Activated naive CD4-positive, alpha-beta T cell treated with anti-CD3 and anti-CD28 coated beads for 36 hours (primary cell): ENCODE measurements around the gene PRICKLE4. TPM values are rescaled to one million over a fixed set of nuclear protein-coding genes. Genes with fewer than 3 reads are reported as not detected.
"Not testable (repeated sequence)": the region's sequence is repeated elsewhere in the genome, so short reads cannot be mapped to it uniquely, and the experiment has no call there.

ENCODE experiments used
- CTCF ChIA-PET: fragments of 350-600 bp; sonication (Branson Sonifier 250); formaldehyde crosslinking; loops from one replicate; lab custom pipeline; 2021; ENCODE audit warnings: antibody characterized with exemption; lab: Charles Lee
- DNase-seq: peaks from one replicate; pipeline ENCODE4 v3.0.0-alpha.2; 2020
- H3K27ac Mint-ChIP-seq: one replicate; pipeline ENCODE4 v1.8.0; 2021; ENCODE audit warnings: mild to moderate bottlenecking, mixed read lengths
- H3K27me3 Mint-ChIP-seq: one replicate; pipeline ENCODE4 v1.8.0; 2021; ENCODE audit warnings: low read depth, mixed read lengths
- H3K36me3 Mint-ChIP-seq: one replicate; pipeline ENCODE4 v1.8.0; 2021; ENCODE audit warnings: low read depth, mixed read lengths
- H3K4me1 Mint-ChIP-seq: one replicate; pipeline ENCODE4 v1.8.0; 2021; ENCODE audit warnings: low read depth, mixed read lengths
- H3K4me3 Mint-ChIP-seq: one replicate; pipeline ENCODE4 v1.8.0; 2021; ENCODE audit warnings: mild to moderate bottlenecking, moderate library complexity, mixed read lengths
- H3K9me3 Mint-ChIP-seq: one replicate; pipeline ENCODE4 v1.8.0; 2021; ENCODE audit warnings: mixed read lengths
- intact Hi-C: fragments of 100-400 bp; cut with micrococcal nuclease; formaldehyde crosslinking; loops from one replicate; pipeline ENCODE4 v1.15.1; 2023
- total RNA-seq, 2 experiments: library from RNA; stranded (reverse); gene quantifications; one replicate each; pipeline ENCODE4 v1.2.3, GENCODE V29; 2021

PRICKLE4 gene
- total RNA-seq, 2 experiments from 2014 or later: 0.52 TPM; not detected in 1

- Mint-ChIP-seq H3K36me3 (peaks cover 25% of the 10 kb centered on the region), H3K27ac (peak overlapping the region; percentile 50), H3K4me3 (no peak overlapping the region), H3K27me3 (no peaks in the 10 kb centered on the region), H3K9me3 (no peaks in the 10 kb centered on the region), H3K4me1 (peaks cover 24% of the 10 kb centered on the region)
- CTCF ChIA-PET: interaction anchor here (0.6 kb wide), 2 partner anchors 57 to 536 kb away, joined by 3 read pairs; no protein-coding TSS in a partner anchor
- DNase-seq: no peak
- intact Hi-C loops: no loop called here
Observed at GRCh38 chr6:41790045-41790444, 9.5 kb downstream of the PRICKLE4 start.

- H3K4me3 Mint-ChIP-seq: no peak overlapping the region
- intact Hi-C loops: no loop called here
- peaks cover 25% of the 10 kb centered on the region for H3K36me3 Mint-ChIP-seq
- no peak for DNase-seq
- peaks cover 23% of the 10 kb centered on the region for H3K4me1 Mint-ChIP-seq
- no peaks in the 10 kb centered on the region for H3K9me3 Mint-ChIP-seq
- CTCF ChIA-PET: interaction anchor here (1.5 kb wide), 1 partner anchor 16 kb away, joined by 7 read pairs; no protein-coding TSS in a partner anchor
- no peaks in the 10 kb centered on the region for H3K27me3 Mint-ChIP-seq
- H3K27ac Mint-ChIP-seq: peak overlapping the region; percentile 14
Observed at GRCh38 chr6:41791305-41791704, 10.7 kb downstream of the PRICKLE4 start.

- H3K9me3 Mint-ChIP-seq: no peaks in the 10 kb centered on the region
- H3K4me3 Mint-ChIP-seq: no peak overlapping the region
- peaks cover 25% of the 10 kb centered on the region for H3K36me3 Mint-ChIP-seq
- H3K27me3 Mint-ChIP-seq: no peaks in the 10 kb centered on the region
- intact Hi-C loops: no loop called here
- H3K27ac Mint-ChIP-seq: peak overlapping the region; percentile 65
- peaks cover 23% of the 10 kb centered on the region for H3K4me1 Mint-ChIP-seq
- no peak for DNase-seq
- CTCF ChIA-PET: interaction anchor here (0.7 to 1.5 kb wide), 2 partner anchors 16 to 312 kb away, joined by 3 to 7 read pairs; no protein-coding TSS in a partner anchor
Observed at GRCh38 chr6:41791984-41792383, 11.4 kb downstream of the PRICKLE4 start.

GRCh38 chr6:41796474-41796873 is 15.9 kb downstream of the PRICKLE4 start:
- Mint-ChIP-seq H3K9me3 (no peaks in the 10 kb centered on the region), H3K4me1 (peaks cover 6% of the 10 kb centered on the region), H3K27me3 (no peaks in the 10 kb centered on the region), H3K4me3 (no peak overlapping the region), H3K27ac (no peak overlapping the region), H3K36me3 (peaks cover 6% of the 10 kb centered on the region)
- no peak for DNase-seq
- CTCF ChIA-PET: no interaction called here
- intact Hi-C loops: no loop called here

- H3K36me3 Mint-ChIP-seq: no peaks in the 10 kb centered on the region
- intact Hi-C loops: no loop called here
- no peak for DNase-seq
- no peak overlapping the region for H3K4me3 Mint-ChIP-seq
- CTCF ChIA-PET: interaction anchor here (1.7 kb wide), 1 partner anchor 11 kb away, joined by 7 read pairs; the partner anchor contains the start of gene TOMM6
- H3K27me3 Mint-ChIP-seq: no peaks in the 10 kb centered on the region
- no peaks in the 10 kb centered on the region for H3K4me1 Mint-ChIP-seq
- no peak overlapping the region for H3K27ac Mint-ChIP-seq
- H3K9me3 Mint-ChIP-seq: no peaks in the 10 kb centered on the region
Observed at GRCh38 chr6:41798901-41799558, 18.4 kb downstream of the PRICKLE4 start.

- DNase-seq: no peak
- H3K27me3 Mint-ChIP-seq: no peaks in the 10 kb centered on the region
- H3K36me3 Mint-ChIP-seq: no peaks in the 10 kb centered on the region
- no peak overlapping the region for H3K27ac Mint-ChIP-seq
- CTCF ChIA-PET: interaction anchor here (1.7 to 1.9 kb wide), 2 partner anchors 11 to 244 kb away, joined by 6 to 7 read pairs; partner anchors contain the start of gene TOMM6
- H3K9me3 Mint-ChIP-seq: no peaks in the 10 kb centered on the region
- intact Hi-C loops: no loop called here
- no peaks in the 10 kb centered on the region for H3K4me1 Mint-ChIP-seq
- H3K4me3 Mint-ChIP-seq: no peak overlapping the region
Observed at GRCh38 chr6:41799559-41799911, 19.0 kb downstream of the PRICKLE4 start.

GRCh38 chr6:41801380-41801779 is 20.8 kb downstream of the PRICKLE4 start:
- Mint-ChIP-seq H3K4me3 (no peak overlapping the region), H3K4me1 (no peaks in the 10 kb centered on the region), H3K36me3 (no peaks in the 10 kb centered on the region), H3K27ac (no peak overlapping the region), H3K9me3 (no peaks in the 10 kb centered on the region), H3K27me3 (no peaks in the 10 kb centered on the region)
- intact Hi-C loops: loop anchor here (1.0 kb wide), 1 partner anchor 365 kb away; no protein-coding TSS in a partner anchor
- no peak for DNase-seq
- CTCF ChIA-PET: interaction anchor here (0.6 to 1.9 kb wide), 7 partner anchors 14 to 363 kb away, joined by 3 to 6 read pairs (median 4); partner anchors contain the start of genes TAF8 and TOMM6

- H3K4me1 Mint-ChIP-seq: no peaks in the 10 kb centered on the region
- no peaks in the 10 kb centered on the region for H3K9me3 Mint-ChIP-seq
- no peak overlapping the region for H3K27ac Mint-ChIP-seq
- CTCF ChIA-PET: no interaction called here
- no peak overlapping the region for H3K4me3 Mint-ChIP-seq
- no peak for DNase-seq
- no peaks in the 10 kb centered on the region for H3K27me3 Mint-ChIP-seq
- intact Hi-C loops: no loop called here
- H3K36me3 Mint-ChIP-seq: no peaks in the 10 kb centered on the region
Observed at GRCh38 chr6:41805830-41806774, 25.5 kb downstream of the PRICKLE4 start.

- no peak for DNase-seq
- CTCF ChIA-PET: no interaction called here
- H3K27me3 Mint-ChIP-seq: no peaks in the 10 kb centered on the region
- intact Hi-C loops: no loop called here
- H3K27ac Mint-ChIP-seq: no peak overlapping the region
- no peak overlapping the region for H3K4me3 Mint-ChIP-seq
- no peaks in the 10 kb centered on the region for H3K9me3 Mint-ChIP-seq
- H3K36me3 Mint-ChIP-seq: no peaks in the 10 kb centered on the region
- no peaks in the 10 kb centered on the region for H3K4me1 Mint-ChIP-seq
Observed at GRCh38 chr6:41811095-41811494, 30.5 kb downstream of the PRICKLE4 start.

GRCh38 chr6:41811946-41812345 is 31.4 kb downstream of the PRICKLE4 start:
- CTCF ChIA-PET, H3K27me3 Mint-ChIP-seq, intact Hi-C loops, H3K9me3 Mint-ChIP-seq, H3K4me1 Mint-ChIP-seq, H3K27ac Mint-ChIP-seq, DNase-seq, H3K4me3 Mint-ChIP-seq, H3K36me3 Mint-ChIP-seq: not testable (repeated sequence)

- Mint-ChIP-seq H3K4me1 (no peaks in the 10 kb centered on the region), H3K27me3 (no peaks in the 10 kb centered on the region), H3K4me3 (no peak overlapping the region), H3K36me3 (no peaks in the 10 kb centered on the region), H3K9me3 (no peaks in the 10 kb centered on the region), H3K27ac (no peak overlapping the region)
- CTCF ChIA-PET: no interaction called here
- DNase-seq: no peak
- intact Hi-C loops: no loop called here
Observed at GRCh38 chr6:41813469-41813868, 32.9 kb downstream of the PRICKLE4 start.

- intact Hi-C loops: no loop called here
- no peaks in the 10 kb centered on the region for H3K36me3 Mint-ChIP-seq
- H3K4me1 Mint-ChIP-seq: no peaks in the 10 kb centered on the region
- H3K27ac Mint-ChIP-seq: no peak overlapping the region
- CTCF ChIA-PET: interaction anchor here (0.8 to 1.0 kb wide), 2 partner anchors 27 to 290 kb away, joined by 3 read pairs; no protein-coding TSS in a partner anchor
- H3K9me3 Mint-ChIP-seq: no peaks in the 10 kb centered on the region
- H3K27me3 Mint-ChIP-seq: no peaks in the 10 kb centered on the region
- H3K4me3 Mint-ChIP-seq: no peak overlapping the region
- DNase-seq: no peak
Observed at GRCh38 chr6:41813956-41814355, 33.4 kb downstream of the PRICKLE4 start.
